ENCODE data around the gene MPRIP.

DNA sequence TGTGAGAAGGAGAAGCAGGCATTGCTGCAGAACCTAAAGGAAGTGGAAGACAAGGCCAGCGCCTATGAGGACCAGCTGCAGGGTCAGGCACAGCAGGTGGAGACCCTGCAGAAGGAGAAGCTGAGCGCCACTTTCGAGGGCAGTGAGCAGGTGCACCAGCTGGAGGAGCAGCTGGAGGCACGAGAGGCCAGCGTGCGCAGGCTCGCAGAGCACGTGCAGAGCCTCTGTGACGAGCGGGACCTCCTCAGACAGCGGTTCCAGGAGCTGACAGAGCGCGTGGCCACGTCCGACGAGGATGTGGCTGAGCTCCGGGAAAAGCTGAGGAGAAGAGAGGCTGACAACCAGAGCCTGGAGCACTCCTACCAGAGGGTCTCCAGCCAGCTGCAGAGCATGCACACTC is 122.4 kb downstream of the MPRIP start:
- TF ChIP-seq TOX (CRISPR knock-in tag; IDR thresholded peaks at IDR 0.05; ENCODE audit: borderline replicate concordance) (no peak), ISL1 (CRISPR knock-in tag; IDR thresholded peaks at IDR 0.05) (no peak), PATZ1 (CRISPR knock-in tag; IDR thresholded peaks at IDR 0.05; ENCODE audit: borderline replicate concordance) (no peak), POU6F1 (CRISPR knock-in tag; IDR thresholded peaks at IDR 0.05; ENCODE audit: borderline replicate concordance, low read depth) (no peak), SNAI2 (CRISPR knock-in tag; IDR thresholded peaks at IDR 0.05) (no peak), BACH2 (CRISPR knock-in tag; IDR thresholded peaks at IDR 0.05; ENCODE audit: borderline replicate concordance) (no peak), ZNF8 (CRISPR knock-in tag; IDR thresholded peaks at IDR 0.05) (no peak), ESRRG (CRISPR knock-in tag; IDR thresholded peaks at IDR 0.05) (no peak), CSRNP3 (CRISPR knock-in tag; IDR thresholded peaks at IDR 0.05) (no peak), ZFP30 (CRISPR knock-in tag; IDR thresholded peaks at IDR 0.05) (no peak), ZNF565 (CRISPR knock-in tag; conservative IDR thresholded peaks at IDR 0.05; ENCODE audit: low read depth) (no peak)
- TF ChIP-seq, protein P1, sequence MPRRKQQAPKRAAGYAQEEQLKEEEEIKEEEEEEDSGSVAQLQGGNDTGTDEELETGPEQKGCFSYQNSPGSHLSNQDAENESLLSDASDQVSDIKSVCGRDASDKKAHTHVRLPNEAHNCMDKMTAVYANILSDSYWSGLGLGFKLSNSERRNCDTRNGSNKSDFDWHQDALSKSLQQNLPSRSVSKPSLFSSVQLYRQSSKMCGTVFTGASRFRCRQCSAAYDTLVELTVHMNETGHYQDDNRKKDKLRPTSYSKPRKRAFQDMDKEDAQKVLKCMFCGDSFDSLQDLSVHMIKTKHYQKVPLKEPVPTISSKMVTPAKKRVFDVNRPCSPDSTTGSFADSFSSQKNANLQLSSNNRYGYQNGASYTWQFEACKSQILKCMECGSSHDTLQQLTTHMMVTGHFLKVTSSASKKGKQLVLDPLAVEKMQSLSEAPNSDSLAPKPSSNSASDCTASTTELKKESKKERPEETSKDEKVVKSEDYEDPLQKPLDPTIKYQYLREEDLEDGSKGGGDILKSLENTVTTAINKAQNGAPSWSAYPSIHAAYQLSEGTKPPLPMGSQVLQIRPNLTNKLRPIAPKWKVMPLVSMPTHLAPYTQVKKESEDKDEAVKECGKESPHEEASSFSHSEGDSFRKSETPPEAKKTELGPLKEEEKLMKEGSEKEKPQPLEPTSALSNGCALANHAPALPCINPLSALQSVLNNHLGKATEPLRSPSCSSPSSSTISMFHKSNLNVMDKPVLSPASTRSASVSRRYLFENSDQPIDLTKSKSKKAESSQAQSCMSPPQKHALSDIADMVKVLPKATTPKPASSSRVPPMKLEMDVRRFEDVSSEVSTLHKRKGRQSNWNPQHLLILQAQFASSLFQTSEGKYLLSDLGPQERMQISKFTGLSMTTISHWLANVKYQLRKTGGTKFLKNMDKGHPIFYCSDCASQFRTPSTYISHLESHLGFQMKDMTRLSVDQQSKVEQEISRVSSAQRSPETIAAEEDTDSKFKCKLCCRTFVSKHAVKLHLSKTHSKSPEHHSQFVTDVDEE (CRISPR knock-in tag; IDR thresholded peaks at IDR 0.05) = no peak
- TF ChIP-seq, protein P2, sequence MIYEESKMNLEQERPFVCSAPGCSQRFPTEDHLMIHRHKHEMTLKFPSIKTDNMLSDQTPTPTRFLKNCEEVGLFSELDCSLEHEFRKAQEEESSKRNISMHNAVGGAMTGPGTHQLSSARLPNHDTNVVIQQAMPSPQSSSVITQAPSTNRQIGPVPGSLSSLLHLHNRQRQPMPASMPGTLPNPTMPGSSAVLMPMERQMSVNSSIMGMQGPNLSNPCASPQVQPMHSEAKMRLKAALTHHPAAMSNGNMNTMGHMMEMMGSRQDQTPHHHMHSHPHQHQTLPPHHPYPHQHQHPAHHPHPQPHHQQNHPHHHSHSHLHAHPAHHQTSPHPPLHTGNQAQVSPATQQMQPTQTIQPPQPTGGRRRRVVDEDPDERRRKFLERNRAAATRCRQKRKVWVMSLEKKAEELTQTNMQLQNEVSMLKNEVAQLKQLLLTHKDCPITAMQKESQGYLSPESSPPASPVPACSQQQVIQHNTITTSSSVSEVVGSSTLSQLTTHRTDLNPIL (CRISPR knock-in tag; IDR thresholded peaks at IDR 0.05; ENCODE audit: low read depth) = no peak

Measured in SK-N-SH treated with all-trans-retinoic acid at 6 μM for 48 hours (cell line).